ENCODE data around the gene GP5.

The GP5 gene

DNA sequence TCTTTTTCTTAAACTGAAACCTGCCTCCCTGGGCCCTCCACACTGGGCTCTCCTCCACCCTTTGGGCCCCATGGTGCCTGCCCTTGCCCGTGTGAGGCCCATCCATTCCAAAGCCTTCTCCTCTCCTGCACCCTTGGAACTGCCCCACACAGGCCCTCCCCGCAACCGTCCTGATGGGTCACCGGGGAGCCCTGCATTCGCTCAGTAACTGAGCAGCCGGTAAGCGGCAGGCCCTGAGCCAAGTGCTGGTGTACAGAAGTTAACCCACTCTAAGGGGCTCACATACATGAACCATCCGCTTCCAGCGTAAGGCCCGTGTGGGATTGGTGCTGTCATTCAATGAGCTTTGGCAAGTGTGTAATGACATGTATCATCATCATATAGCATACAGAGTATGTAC is 24.1 kb downstream of the GP5 start:
- no peak for DNase-seq

- no peak for DNase-seq
These were observed 25.2 kb downstream of the GP5 start for GRCh38 chr3:194373899-194374298.

GRCh38 chr3:194373028-194373427 is 26.0 kb downstream of the GP5 start:
- no peak for DNase-seq

DNA sequence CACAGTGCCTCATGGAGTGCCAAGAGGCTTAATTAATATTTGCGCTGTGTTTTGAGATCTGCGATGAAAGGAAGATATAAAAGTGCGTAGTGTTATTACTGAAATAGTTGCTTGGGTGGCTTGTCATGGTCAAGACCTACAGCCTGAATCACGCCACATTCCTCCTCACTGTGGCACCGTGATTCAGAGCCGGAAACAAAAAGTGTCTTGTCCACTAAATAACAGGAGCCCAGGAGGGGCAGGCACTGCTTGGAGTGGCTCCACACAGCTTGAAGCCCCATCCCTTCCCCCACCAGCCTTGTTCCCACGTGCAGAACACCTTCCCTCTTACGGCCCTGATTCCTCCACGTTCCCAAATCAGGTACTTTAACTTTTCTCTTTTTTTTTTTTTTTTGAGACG is 28.3 kb downstream of the GP5 start:
- no peak for DNase-seq

DNA sequence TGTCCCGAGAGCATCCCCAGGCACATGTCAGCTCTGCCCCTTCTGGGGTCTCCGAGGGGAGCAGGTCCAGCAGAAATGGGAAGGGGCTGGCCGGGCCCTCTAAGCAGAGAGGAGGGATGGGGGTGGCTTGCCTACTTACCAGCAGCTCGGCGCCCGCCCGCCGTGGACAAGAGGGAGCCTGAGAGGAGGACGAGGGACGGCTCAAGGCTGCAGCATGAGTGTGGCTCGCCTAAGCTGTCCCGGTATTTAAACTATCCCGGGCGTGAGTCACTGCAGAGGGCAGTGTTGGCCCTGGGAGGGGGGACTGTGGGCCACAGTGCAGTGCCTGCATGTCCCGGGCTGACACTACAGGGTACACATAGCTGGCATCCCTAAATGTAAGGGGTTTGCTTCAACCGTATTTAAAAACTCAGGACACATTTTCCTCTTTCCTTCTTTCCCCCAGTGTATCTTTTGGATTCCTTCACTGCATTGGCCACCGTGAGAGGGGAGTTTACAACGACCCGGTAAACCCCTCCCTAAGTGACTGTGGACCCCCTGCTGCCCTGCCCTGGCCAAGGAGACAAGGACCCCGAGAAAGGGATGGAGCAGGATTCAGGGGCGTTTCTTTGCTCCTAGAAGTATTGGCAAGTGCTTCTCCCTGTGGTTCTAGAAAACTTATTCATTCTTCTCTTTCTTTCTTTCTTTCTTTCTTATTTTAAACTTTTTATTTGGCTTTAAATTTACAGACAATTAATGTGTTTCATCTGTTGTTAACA is 29.4 kb downstream of the GP5 start, which contains the start of gene LRRC15:
Gene LRRC15, minus strand, starts transcription at position 222 of the 758 bp plus-strand sequence. CDS start 8,700 bp downstream, outside the sequence.
- DNase-seq: peak; percentile 51

GRCh38 chr3:194368918-194369317 is 30.1 kb downstream of the GP5 start:
- DNase-seq: no peak

DNA sequence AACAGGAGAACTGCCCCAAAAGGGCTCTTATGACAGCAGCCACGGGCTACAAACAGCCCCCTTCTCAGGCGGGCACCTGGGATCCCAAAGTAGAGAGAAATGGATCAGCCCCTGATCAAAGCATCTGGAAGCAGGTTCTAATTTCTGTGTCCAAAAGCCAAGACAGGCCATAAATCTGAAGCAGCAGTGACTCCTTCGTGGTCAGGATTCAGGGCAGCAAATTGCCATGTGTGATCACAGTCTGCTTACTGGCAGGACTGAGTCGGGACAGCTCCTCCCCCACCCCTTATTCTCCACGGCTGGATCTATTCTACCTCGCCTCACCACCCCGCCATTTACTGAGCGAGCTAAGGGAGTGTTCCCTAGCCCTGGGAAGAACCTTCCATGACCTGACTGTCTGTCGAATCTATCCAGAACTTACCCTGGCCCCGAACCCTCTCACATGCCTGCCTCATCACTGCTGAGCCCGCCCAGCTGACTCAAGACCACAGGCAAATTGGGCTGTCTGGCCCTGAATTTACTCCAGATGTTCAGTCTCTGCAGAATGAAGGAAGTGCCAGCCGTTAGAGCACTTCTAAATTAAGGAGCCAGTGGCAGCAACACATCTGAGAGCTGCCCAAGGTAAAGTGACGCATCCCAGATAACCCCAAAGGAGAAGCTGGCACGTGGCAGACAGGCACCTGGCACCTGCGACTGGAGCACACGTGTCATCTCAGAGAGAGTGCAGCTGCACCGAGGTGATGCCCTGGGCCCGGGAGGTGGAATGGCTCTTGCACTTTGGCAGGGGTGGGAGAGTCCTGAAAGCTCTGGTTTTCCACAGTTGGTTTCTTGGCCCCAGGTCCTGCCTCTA is 30.8 kb downstream of the GP5 start:
- DNase-seq: peak; percentile 44

- DNase-seq: no peak
These were observed 33.0 kb downstream of the GP5 start for GRCh38 chr3:194365978-194366490.

- DNase-seq: no peak
These were observed 33.5 kb downstream of the GP5 start for GRCh38 chr3:194365526-194365925.

DNA sequence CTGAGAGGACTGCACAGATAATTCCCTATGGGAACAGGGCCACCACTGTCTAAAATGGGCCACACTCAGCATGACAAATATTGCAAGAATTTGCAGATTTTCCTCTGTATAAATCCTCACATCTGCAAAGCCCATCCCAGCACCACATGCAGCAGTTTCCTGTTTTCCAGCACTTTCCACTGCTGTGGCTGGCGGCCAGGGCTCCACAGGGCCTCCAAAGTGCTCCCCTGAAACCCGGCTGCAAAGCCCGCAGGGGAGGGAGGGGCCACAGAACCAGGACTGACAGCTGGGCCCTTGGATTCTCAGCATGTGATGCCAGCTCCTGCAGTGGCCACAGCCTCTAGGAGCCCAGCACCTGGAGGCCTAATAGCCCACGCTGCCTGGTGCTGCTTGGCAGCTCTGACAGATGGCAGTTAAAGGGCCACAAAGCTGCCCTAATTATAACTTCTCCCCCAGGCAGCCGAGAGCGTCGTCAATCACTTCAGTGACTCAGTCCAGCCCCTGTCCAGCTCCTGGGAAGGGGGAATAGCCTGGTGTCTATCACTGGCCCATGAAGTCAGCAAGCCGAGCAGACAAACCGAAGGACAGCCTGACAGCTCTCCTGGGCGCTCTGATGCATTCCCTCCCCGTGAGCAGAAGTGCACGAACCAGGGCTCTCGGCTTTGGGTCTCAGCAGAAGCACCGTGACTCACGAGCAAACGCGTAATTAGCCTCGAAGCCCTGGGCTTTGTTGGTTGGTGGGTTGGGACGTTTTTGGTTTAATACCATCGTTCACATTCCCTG is 34.2 kb downstream of the GP5 start:
- no peak for DNase-seq

DNA sequence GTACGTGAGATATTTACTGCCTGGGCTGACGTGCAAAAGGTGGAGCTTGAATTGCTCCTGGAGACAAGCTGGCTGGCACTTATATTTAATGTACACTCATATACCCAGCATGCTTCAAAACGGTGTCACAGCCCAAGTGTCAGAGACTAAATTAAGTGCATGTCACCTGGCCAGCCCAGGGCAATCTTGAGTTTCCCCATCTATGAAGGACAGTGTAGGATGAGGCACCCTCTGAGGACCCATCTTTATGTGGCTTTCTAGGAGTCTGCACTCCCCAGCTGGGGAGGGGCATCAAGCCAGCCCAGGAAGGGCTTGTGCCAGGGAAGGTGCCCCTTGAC is 34.8 kb downstream of the GP5 start:
- no peak for DNase-seq

DNA sequence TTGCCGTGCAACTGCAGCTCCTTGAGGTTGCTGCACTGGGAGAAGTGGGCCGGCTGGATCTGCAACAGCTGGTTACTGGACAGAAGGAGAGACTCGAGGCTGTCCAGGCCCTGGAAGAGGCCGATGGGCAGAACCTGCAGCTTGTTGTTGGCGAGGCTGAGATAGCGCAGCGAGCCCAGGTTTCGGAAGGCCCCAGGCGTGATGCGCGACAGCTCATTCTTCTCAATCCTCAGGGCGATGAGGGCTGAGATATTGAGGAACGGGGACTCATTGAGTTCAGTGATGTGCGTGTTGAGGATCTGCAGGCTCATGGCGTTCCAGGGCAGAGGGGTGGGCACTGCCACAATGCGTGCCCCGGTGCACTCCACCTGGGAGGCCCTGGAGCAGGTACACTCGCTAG is 38.5 kb downstream of the GP5 start:
- DNase-seq: no peak

- DNase-seq: no peak
These were observed 41.4 kb downstream of the GP5 start for GRCh38 chr3:194357681-194358080.

DNA sequence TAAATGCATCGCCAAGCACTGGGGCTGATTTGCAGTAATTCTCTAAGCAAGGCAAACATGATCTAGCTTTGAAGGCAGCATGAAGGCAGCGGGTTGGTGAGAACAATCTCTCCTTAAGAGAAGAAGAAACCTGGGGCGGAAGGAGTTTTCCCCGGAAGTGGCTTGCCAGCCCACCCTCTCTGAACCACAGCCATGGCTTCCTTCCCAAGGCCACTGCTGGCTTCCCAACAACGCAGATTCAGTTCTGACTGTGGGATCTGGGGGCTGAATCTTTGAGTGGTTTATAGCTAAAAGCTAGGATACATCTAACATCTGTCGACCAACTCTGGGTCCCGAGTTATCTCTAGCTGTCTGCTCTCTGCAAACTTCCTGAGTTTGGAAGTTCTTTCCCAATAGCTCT is 43.7 kb downstream of the GP5 start:
- no peak for DNase-seq

DNA sequence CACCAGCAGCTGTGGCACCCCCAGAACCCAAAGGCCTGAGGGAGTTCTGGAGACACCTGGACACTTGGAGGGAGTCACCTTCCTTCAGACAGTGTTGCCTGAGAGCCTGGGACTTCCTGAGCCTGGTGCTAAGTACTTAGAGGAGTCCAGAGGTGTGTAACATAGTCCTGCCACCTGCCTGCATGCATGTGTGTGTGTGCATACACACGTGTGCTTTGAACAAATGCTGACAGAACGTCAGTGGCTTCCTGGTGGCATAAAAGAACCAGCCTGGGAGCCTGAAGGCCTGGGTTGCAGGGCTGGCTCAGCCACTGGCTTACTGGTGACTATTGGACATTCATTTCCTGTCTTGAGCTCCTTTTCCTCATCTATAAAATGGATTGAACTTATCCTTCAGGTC is 44.8 kb downstream of the GP5 start:
- DNase-seq: no peak

DNA sequence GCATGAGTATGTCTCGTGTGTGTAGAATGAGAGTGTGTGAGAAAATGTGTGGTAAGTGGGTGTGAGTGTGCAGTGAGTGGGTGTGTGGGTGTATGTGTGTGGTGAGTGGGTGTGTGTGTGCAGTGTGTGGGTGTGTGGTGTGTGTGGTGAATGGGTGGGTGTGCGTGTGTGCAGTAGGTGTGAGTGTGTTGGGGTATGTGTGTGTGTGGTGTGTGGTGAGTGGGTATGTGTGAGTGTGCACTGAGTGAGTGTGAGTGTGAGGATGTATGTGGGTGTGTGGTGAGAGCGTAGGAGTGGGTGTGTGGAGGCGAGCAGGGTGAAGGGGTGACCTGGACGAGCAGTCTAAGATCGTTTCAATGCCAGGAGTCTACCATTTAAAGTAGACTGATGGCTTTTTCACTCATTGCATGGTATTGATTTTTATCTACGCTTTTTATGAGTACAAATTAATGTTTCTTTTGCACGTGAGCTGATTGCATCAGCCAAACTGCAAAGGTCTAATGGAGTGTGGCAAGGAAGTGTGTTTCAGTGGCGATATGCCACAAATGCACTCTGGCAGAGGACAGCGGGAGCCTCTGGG is 46.3 kb downstream of the GP5 start:
- no peak for DNase-seq

- no peak for DNase-seq
These were observed 47.0 kb downstream of the GP5 start for GRCh38 chr3:194351952-194352536.

GRCh38 chr3:194351080-194351672 is 47.9 kb downstream of the GP5 start, which contains the start of gene CPN2:
Gene CPN2 (minus strand): TSS chr3:194351328. CDS start chr3:194342702, 8,626 bp downstream.
- no peak for DNase-seq

GRCh38 chr3:194350726-194351071 is 48.4 kb downstream of the GP5 start:
- DNase-seq: no peak

GRCh38 chr3:194348354-194348753 is 50.7 kb downstream of the GP5 start:
- no peak for DNase-seq

GRCh38 chr3:194346621-194347020 is 52.4 kb downstream of the GP5 start:
- no peak for DNase-seq

GRCh38 chr3:194346035-194346434 is 53.0 kb downstream of the GP5 start:
- no peak for DNase-seq

All from amniotic stem cell (primary cell).